Dedifferentiated amniotic fluid mesenchymal stem cell (primary cell): ENCODE results near the gene MIEF2.
"Not testable (repeated sequence)": the region's sequence is repeated elsewhere in the genome, so short reads cannot be mapped to it uniquely, and the experiment has no call there.

Source experiments
- DNase-seq: peaks from one replicate; pipeline ENCODE4 v3.0.0-alpha.2; 2016; ENCODE audit errors: extremely low spot score

The MIEF2 gene

DNA sequence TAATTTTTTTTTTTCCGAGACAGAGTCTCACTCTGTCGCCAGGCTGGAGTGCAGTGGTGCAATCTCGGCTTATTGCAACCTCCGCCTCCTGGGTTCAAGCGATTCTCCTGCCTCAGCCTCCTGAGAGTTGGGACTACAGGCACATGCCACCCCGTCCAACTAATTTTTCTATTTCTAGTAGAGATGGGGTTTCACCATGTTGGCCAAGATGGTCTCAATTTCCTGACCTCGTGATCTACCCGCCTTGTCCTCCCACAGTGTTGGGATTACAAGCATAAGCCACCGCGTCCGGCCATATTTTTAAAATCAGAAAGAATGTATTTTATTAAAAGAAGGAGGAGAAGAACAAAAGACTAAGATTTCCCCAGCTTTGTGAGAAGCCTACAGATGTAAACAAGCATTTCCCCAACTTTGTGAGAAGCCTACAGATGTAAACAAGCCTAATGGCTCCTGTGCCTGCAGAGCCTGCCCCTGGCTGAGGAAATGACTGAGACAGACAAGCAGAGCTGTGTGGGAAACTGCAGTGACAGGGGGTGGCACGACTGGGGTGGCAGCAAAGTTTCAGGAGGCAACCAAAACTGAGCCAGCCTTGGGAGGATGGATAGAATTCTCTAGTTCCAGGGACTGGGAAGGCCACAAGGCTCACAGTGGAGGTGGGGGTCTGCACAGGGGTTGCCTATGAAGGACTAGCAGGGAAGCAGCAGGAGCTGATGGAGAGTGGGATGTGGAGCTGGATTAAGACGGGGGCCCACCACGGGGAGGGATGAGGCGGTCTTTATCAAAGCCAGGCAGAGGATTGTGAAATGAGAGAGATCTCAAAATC lies 31.5 kb downstream of the MIEF2 start:
- DNase-seq = no peak

DNA sequence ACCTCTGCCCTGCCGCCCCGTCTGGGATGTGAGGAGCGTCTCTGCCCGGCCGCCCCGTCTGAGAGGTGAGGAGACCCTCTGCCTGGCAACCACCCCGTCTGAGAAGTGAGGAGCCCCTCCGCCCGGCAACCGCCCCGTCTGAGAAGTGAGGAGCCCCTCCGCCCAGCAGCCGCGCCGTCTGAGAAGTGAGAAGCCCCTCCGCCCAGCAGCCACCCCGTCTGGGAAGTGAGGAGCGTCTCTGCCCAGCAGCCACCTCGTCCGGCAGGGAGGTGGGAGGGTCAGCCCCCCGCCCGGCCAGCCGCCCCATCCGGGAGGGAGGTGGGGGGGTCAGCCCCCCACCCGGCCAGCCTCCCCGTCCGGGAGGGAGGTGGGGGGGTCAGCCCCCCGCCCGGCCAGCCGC lies 37.6 kb downstream of the MIEF2 start:
- not testable (repeated sequence) for DNase-seq

DNA sequence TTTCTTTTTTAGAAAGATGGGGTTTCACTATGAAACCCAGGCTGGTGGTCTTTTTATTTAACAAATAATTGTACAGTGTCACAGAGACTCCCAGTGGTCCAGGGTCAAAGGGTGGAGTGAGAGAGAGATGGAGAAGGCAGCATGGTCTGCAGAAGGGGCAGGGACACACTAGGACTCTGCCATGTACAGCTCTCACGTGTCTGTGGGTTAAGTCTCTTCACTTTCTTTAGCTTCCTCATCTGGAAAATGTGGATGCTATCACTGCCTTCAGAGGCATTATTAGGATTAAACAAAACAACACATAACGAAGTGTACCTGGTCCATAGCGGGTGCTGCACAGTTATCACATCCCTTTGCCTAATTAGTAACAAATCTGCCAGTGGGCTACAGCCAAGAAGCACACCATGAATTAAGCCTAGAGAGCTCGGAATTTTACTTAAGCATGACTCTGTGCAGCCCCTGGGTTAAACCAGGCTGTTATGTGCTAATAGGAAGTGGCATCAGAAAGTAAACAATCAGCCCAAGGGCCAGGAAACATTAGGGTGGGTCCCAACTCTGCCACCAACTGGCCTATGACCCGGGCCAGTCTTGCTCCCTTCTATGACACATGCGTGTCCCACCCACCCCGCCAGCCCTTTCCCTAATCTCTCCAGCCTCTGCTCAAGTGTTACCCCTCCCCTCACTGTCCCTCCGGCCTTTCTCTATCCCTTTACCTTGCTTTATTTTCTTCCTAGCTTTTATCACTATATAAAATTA lies 40.4 kb downstream of the MIEF2 start:
- DNase-seq = no peak

DNA sequence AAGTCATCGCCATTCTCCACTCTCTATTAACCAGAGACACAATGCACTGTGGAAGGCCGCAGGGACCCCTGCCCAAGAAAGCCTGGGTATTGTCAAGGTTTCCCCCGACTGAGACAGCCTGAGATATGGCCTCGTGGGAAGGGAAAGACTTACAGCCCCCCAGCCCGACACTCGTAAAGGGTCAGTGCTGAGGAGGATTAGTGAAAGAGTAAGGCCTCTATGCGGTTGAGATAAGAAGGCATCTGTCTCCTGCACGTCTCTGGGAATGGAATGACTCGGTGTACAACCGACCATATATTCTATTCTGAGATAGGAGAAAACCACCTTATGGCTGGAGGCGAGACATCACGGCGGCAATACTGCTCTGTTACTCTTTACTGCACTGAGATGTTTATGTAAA lies 42.7 kb downstream of the MIEF2 start:
- not testable (repeated sequence) for DNase-seq

DNA sequence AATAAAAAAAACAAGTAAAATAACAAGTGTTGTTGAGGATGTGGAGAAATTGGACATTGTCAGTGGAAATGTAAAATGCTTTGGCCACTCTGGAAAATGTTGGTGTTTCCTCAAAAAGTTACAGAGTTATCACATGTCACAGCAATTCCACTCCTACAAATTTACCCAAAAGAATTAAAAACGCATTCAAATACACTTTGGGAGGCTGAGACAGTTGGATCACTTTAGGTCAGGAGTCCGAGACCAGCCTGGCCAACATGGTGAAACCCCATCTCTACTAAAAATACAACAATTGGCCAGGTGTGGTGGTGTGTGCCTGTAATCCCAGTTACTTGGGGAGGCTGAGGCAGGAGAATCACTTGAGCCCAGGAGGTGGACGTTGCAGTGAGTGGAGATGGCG lies 48.7 kb downstream of the MIEF2 start:
- no peak for DNase-seq

DNA sequence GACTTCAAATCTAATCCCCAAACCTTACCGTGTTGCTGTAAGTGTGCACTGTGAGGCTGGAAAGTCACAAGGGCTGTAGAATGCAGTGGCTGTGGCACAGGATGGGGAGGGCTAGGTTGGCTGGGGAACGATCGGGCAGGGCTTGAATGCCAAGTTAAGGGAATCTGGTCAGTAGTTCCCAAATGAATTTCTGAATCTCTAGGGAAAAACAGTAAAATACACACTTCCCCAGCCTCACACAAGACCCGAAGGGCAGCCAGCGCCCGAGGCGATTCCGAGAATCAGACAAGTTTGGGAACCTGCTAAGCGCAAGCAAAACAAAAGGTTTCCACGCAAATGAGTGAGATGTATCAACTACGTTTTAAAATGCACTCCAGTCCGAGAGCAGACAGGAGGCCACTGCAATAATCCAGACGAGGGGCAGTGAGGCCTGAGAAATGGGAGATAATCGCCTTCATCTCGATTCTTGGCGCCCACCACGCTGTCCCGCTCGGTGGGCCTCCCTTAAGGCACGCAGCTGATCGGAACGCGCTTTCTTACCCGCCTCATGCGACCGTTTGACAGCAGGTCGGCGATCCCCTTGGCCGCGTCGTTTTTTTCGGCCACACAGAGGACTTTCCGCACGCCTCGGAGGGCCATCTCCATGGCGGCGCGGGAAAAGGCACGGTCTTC lies 53.7 kb downstream of the MIEF2 start:
- peak; percentile 17 for DNase-seq

DNA sequence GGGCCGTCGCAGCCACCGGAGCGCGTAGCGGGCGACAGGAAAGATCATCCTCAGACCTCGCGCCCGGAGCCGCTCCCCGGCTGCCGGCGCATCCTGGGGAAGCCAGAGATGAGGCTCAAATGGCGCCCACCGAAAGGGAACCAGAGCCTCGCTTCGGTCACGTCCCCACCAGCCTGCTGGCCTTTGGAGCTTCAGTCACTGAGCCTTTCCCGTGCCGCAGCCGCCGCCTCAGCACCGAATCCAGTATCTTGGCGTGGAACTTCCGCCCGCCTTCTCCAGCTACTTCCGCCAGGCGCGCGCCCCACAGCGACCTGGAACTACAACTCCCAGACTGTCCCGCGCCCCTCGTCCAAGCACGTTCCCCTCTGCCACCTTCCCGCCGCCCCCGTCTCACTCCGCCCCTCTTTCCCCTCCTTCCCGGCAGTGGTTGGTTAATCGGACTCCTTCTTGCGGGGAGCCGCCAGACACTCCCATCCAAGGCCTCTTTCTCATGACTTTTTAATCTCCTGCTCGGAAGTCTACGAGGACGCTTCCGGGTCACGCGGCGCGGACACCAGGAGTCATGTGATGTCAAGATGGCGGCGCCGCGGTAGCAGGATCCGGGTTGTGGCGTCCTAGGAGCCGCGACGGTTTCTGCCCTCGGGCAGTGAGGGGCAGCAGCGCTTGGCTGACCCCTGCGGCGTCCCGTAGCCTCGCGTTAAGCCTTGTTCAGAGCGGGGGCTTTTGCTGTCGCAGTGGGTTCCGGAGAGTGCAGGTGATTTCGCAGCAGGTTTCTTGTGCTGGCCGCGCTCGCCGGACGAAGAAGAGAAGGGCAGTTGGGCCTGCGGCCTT lies 54.5 kb downstream of the MIEF2 start, which contains the start of the genes SMCR8 and TOP3A:
TSS of gene SMCR8 (plus strand) at position 563 of the 831 bp plus-strand sequence. CDS start 497 bp downstream, outside the sequence.
TSS of gene TOP3A (minus strand) at position 264 of the 831 bp plus-strand sequence. CDS start at position 48, 216 bp downstream.
- DNase-seq = peak; percentile 99

DNA sequence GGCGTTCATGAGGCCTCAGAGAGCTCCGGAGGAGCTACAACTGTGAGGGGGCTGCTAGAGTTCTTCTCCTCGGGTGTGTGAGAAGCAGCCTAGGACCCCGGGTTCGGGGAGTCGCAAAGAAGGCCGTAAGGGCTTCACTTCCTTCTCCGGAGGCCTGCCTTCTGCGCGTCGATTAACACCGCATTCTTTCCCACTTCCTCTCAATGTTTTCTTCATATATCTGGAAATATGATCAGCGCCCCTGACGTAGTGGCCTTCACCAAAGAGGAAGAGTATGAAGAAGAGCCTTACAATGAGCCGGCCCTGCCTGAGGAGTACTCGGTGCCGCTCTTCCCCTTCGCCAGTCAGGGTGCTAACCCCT lies 55.1 kb downstream of the MIEF2 start:
- DNase-seq = no peak

DNA sequence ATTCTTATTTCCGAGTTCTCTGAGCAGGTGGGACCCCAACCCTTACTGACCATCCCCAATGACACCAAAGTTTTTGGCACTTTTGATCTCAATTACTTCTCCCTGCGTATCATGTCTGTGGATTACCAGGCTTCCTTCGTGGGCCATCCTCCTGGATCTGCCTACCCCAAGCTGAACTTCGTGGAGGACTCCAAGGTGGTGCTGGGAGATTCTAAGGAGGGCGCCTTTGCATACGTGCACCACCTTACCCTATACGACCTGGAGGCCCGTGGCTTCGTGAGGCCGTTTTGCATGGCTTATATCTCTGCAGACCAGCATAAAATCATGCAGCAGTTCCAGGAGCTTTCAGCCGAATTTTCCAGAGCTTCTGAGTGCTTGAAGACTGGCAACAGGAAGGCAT lies 55.5 kb downstream of the MIEF2 start:
- no peak for DNase-seq
